H1 (cell line): ENCODE results near the gene EPN2. TPM values are rescaled to one million over a fixed set of nuclear protein-coding genes. Genes with fewer than 3 reads are reported as not detected.

Experiments
- CEBPB ChIP-seq: IDR thresholded peaks from 2 replicates; pipeline ENCODE4 v1.6.1; 2012; ENCODE audit warnings: low read depth, low read length
- EZH2 ChIP-seq: fragments of 200-600 bp; sonication (generic); IDR thresholded peaks from 2 replicates; pipeline ENCODE4 v1.7.1; 2012; ENCODE audit warnings: low read depth, mild to moderate bottlenecking, moderate library complexity, low read length, inconsistent platforms; ENCODE audit not compliant: severe bottlenecking
- TAF7 ChIP-seq: optimal IDR thresholded peaks from 2 replicates; pipeline ENCODE3; 2011; ENCODE audit warnings: low read depth, mild to moderate bottlenecking, inconsistent platforms, low read length, moderate library complexity, borderline replicate concordance
- polyA plus RNA-seq, 7 experiments: library from polyadenylated mRNA; depleted of rRNA in 3 of 7; stranded (reverse) in 5 of 7; unstranded in 2 of 7; fragments of >200 nt in 5 of 7; fragments of 200-250 nt in 2 of 7; gene quantifications; 1 replicate in 5 of 7; 2 replicates in 1 of 7; 4 replicates in 1 of 7; pipeline versions ENCODE4 v1.2.1 to v1.2.3, GENCODE V29; 2011 to 2013; ENCODE audit warnings: missing spikeins in 2 of 7, mixed read lengths in 2 of 7
- total RNA-seq: library from RNA; stranded (reverse); fragmentation: NEBNext Ultra II Directional; extraction: Animal tissue kit (Norgen Biotek cat#: 25700); gene quantifications from 2 replicates; pipeline ENCODE4 v1.2.1, GENCODE V29; 2021
- TF ChIP-seq, protein P1 (sequence below): fragments of 300-600 bp; sonication (generic); IDR thresholded peaks from 2 replicates; pipeline ENCODE4 v1.7.1; 2012; ENCODE audit warnings: low read length, moderate library complexity, mild to moderate bottlenecking, inconsistent platforms; ENCODE audit not compliant: insufficient replicate concordance
- TF ChIP-seq, protein P2 (sequence below): IDR thresholded peaks from 2 replicates; pipeline ENCODE4 v1.6.1; 2011; ENCODE audit warnings: low read depth, mild to moderate bottlenecking, low read length; ENCODE audit not compliant: insufficient read depth

The EPN2 gene
- total and polyA plus RNA-seq, 2 of the 8 experiments (the other 6 are each of a cell fraction or from before 2014, with no cell fraction given): 28.7 to 55.8 TPM

DNA sequence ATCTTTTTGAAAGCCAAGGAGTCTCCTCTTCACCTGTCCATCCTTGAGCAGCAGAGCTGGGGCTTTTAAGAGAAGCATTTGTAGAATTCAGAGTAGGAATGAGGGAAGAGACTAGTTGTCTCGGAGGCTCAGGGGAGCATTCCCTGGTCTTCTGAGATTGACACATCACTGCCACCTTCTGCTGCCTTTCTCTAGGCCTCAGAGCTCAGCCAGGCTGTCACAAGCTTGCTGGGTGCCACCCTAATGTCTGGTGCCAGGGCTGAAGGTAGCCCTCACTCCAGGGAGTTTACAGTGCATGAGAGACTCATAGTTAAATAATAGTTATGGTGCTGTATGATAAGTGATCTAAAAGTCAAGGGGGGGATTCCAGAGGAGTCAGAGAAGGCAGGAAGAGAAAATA is 85.7 kb downstream of the EPN2 start (continued):
- TF ChIP-seq, protein P1, sequence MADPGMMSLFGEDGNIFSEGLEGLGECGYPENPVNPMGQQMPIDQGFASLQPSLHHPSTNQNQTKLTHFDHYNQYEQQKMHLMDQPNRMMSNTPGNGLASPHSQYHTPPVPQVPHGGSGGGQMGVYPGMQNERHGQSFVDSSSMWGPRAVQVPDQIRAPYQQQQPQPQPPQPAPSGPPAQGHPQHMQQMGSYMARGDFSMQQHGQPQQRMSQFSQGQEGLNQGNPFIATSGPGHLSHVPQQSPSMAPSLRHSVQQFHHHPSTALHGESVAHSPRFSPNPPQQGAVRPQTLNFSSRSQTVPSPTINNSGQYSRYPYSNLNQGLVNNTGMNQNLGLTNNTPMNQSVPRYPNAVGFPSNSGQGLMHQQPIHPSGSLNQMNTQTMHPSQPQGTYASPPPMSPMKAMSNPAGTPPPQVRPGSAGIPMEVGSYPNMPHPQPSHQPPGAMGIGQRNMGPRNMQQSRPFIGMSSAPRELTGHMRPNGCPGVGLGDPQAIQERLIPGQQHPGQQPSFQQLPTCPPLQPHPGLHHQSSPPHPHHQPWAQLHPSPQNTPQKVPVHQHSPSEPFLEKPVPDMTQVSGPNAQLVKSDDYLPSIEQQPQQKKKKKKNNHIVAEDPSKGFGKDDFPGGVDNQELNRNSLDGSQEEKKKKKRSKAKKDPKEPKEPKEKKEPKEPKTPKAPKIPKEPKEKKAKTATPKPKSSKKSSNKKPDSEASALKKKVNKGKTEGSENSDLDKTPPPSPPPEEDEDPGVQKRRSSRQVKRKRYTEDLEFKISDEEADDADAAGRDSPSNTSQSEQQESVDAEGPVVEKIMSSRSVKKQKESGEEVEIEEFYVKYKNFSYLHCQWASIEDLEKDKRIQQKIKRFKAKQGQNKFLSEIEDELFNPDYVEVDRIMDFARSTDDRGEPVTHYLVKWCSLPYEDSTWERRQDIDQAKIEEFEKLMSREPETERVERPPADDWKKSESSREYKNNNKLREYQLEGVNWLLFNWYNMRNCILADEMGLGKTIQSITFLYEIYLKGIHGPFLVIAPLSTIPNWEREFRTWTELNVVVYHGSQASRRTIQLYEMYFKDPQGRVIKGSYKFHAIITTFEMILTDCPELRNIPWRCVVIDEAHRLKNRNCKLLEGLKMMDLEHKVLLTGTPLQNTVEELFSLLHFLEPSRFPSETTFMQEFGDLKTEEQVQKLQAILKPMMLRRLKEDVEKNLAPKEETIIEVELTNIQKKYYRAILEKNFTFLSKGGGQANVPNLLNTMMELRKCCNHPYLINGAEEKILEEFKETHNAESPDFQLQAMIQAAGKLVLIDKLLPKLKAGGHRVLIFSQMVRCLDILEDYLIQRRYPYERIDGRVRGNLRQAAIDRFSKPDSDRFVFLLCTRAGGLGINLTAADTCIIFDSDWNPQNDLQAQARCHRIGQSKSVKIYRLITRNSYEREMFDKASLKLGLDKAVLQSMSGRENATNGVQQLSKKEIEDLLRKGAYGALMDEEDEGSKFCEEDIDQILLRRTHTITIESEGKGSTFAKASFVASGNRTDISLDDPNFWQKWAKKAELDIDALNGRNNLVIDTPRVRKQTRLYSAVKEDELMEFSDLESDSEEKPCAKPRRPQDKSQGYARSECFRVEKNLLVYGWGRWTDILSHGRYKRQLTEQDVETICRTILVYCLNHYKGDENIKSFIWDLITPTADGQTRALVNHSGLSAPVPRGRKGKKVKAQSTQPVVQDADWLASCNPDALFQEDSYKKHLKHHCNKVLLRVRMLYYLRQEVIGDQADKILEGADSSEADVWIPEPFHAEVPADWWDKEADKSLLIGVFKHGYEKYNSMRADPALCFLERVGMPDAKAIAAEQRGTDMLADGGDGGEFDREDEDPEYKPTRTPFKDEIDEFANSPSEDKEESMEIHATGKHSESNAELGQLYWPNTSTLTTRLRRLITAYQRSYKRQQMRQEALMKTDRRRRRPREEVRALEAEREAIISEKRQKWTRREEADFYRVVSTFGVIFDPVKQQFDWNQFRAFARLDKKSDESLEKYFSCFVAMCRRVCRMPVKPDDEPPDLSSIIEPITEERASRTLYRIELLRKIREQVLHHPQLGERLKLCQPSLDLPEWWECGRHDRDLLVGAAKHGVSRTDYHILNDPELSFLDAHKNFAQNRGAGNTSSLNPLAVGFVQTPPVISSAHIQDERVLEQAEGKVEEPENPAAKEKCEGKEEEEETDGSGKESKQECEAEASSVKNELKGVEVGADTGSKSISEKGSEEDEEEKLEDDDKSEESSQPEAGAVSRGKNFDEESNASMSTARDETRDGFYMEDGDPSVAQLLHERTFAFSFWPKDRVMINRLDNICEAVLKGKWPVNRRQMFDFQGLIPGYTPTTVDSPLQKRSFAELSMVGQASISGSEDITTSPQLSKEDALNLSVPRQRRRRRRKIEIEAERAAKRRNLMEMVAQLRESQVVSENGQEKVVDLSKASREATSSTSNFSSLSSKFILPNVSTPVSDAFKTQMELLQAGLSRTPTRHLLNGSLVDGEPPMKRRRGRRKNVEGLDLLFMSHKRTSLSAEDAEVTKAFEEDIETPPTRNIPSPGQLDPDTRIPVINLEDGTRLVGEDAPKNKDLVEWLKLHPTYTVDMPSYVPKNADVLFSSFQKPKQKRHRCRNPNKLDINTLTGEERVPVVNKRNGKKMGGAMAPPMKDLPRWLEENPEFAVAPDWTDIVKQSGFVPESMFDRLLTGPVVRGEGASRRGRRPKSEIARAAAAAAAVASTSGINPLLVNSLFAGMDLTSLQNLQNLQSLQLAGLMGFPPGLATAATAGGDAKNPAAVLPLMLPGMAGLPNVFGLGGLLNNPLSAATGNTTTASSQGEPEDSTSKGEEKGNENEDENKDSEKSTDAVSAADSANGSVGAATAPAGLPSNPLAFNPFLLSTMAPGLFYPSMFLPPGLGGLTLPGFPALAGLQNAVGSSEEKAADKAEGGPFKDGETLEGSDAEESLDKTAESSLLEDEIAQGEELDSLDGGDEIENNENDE: no peak
- no peak for TF ChIP-seq TAF7
- TF ChIP-seq, protein P2, sequence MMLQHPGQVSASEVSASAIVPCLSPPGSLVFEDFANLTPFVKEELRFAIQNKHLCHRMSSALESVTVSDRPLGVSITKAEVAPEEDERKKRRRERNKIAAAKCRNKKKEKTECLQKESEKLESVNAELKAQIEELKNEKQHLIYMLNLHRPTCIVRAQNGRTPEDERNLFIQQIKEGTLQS: no peak
- no peak for TF ChIP-seq EZH2
- no peak for TF ChIP-seq CEBPB
- TF ChIP-seq, all 59 proteins: peak for 0
